Subcutaneous adipose tissue (tissue), 4 donors: ENCODE results near the gene SERPINA5. TPM values are rescaled to one million over a fixed set of nuclear protein-coding genes. Genes with fewer than 3 reads are reported as not detected.

Experiments used
- total RNA-seq, 4 donors: library from RNA; depleted of rRNA; stranded (reverse); fragments of >200 nt; gene quantifications; one replicate each; pipeline ENCODE4 v1.1.0, GENCODE V29; 2016
- TF ChIP-seq, protein P1 (sequence below): fragments of 450-650 bp; IDR thresholded peaks from one replicate; pipeline ENCODE4 v1.5.1; 2016; ENCODE audit warnings: low read depth, mild to moderate bottlenecking, control low read depth, antibody characterized with exemption, moderate library complexity

Gene SERPINA5
- total RNA-seq, 4 donors from 2014 or later = 2.0 to 5.5 (median 3.2) TPM

DNA sequence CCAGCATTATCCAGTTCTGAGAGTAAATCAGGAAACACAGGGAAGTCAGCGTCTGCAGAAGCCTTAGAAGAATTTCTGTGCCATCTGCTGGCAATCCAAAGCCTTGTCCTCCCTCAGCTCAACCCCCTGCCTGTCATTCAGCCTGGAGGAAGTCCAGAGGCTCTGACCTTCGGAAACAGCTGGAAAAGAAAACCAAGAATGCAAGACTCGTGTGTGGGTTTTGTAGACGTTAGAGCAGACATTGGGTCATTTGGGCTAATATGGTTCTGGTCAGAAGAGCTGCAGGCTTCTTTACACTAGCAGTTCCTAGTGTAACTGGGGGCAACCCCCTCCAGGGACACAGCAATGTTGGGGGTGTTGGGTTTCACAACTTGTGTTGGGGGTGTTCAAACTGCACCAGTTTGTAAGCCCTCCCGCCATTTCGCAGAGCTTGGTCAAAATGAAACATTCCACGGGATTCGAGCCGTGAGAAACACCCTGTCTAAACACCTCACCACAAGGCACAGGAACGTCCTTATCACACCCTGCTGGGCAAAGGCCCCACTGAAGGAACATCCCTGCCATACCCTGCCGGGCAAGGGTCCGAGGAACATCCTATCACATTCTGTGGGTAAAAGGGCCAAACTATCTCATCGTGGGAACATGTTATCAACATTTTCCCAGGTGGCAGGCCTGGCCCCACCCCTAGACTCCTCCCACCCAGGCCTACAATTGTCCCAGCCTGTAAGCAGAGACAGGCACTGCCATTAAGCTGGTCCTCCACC lies 41.0 kb upstream of the SERPINA5 start:
- TF ChIP-seq, protein P1, sequence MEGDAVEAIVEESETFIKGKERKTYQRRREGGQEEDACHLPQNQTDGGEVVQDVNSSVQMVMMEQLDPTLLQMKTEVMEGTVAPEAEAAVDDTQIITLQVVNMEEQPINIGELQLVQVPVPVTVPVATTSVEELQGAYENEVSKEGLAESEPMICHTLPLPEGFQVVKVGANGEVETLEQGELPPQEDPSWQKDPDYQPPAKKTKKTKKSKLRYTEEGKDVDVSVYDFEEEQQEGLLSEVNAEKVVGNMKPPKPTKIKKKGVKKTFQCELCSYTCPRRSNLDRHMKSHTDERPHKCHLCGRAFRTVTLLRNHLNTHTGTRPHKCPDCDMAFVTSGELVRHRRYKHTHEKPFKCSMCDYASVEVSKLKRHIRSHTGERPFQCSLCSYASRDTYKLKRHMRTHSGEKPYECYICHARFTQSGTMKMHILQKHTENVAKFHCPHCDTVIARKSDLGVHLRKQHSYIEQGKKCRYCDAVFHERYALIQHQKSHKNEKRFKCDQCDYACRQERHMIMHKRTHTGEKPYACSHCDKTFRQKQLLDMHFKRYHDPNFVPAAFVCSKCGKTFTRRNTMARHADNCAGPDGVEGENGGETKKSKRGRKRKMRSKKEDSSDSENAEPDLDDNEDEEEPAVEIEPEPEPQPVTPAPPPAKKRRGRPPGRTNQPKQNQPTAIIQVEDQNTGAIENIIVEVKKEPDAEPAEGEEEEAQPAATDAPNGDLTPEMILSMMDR = no peak

DNA sequence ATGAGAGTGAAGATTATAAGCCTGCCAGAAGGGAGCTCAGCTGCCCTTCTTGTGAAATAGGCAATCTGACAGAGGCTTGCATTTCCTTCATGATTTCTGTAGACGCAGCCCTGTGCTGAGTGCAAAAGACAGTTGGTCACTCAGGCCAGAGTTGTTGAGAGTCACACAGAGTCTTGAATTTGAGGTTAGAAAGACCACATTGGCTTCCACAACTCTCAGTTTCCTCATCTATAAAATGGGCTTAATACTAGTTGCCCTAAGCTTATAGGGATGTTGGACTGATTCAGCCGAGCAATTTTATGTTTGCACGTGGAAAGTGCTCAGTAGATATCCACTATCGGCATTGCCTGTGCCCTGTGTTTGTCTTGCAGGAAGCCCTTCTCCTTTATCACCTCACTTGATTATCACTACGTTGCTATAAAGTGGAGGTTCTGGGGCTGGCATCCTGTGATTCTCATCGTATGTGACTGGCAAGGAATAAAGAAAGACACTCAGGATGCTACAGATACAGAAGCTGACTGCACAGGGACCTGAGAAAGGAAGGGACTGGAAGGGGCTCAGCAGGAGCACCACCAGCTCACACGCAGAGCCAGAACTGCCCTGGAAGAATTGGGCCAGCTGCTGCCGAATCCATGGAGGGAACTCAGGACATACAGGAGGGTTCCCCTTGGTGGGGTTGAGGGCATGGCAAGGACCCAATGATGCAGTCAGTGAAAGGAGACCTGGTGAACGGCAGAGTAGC lies 39.8 kb upstream of the SERPINA5 start:
- TF ChIP-seq, protein P1 = no peak

DNA sequence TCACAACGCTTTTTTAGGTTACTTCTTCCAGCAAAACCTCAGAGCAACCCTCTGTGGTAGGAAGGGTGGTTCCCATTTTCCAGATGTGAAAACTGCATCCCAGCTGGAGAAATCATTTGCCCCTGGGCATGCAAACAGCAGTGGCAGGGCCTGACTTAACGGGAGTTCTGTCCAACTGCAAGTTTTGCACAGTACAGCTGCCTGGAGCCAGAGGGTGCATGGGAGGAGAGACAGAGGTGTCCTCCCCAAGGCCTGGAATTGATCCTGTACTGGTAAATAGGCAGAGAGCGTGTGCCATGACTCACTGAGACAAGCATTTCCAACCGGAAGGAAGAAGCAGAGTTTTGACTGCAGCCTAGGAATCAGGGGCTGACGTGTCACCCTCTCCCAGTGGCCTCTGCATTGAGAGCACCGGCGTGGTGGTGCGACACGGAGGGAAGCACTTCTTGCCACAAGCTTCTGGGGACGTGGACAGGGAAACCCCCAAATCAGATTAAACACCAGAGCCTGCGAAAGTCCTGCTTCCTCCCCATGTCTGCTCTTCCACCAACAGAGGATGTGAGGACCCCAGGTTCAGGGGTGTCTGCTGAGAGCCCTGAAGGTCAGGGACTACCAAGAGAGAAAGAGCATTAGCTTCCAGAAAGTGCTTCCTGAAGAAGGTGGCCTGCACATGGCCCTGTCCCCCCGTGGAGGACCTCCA lies 39.0 kb upstream of the SERPINA5 start:
- TF ChIP-seq, protein P1 = no peak

GRCh38 chr14:94542811-94543440 lies 38.3 kb upstream of the SERPINA5 start:
- TF ChIP-seq, protein P1 = no peak

DNA sequence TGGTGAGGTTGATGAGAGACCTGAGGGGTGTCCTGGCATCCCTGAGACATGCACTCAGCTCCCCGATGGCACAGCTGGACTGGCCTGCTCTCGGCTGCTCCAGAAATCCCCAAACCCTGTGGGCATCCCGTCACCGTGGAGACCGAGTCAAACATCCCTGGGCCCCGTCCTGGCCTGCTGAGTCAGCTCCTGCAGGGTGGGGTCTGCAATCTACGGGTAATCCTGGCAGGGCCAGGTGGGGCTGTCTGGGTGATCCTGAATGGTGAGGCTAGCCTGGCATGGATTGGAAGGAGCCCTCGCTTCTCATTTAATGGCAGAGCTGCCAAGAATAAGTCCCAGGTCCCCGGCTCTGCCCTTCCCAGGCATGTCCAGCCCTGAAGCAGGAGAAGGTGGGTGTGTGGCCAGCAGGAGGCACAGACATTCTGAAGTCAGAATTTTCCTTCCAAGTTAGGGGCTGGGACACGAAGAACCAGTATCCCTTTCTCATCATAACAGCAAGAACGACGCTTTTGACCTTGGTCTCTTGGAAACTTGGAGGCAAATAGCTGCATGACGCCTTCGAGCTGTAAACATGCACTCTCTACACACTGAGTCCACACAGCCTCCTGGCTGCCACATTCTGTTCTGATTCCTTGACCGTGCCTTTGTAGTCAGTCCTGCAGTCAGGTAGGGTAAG lies 37.6 kb upstream of the SERPINA5 start:
- TF ChIP-seq, protein P1 = no peak

DNA sequence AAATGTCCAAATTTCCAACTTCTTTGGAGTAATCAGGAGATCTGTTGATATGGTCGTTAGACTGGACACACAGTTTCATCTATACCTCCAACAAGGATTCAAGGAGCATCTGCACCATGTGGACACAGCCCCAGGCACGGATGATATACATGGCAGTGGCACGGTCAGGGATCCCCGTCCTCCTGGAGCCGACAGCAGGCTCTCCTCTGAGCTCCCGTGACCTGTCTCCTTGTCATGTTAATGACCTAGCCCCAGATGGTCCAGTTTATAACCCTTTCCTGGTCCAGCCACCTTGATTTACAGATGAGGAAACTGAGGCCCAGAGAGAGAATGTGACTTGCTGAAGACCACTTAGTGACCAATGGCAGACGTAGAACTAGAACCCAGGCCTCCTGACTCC lies 36.5 kb upstream of the SERPINA5 start:
- TF ChIP-seq, protein P1 = no peak
